HG03066 (cell line): Measurements from ENCODE around the gene GATA3.
"Not testable (repeated sequence)": the region's sequence is repeated elsewhere in the genome, so short reads cannot be mapped to it uniquely, and the experiment has no call there.

Source experiments
- ATAC-seq: cut with Tn5 transposase; IDR thresholded peaks from one replicate; pipeline ENCODE4 v1.9.1; 2021; ENCODE audit warnings: low read depth; ENCODE audit not compliant: unreplicated experiment

Gene GATA3

DNA sequence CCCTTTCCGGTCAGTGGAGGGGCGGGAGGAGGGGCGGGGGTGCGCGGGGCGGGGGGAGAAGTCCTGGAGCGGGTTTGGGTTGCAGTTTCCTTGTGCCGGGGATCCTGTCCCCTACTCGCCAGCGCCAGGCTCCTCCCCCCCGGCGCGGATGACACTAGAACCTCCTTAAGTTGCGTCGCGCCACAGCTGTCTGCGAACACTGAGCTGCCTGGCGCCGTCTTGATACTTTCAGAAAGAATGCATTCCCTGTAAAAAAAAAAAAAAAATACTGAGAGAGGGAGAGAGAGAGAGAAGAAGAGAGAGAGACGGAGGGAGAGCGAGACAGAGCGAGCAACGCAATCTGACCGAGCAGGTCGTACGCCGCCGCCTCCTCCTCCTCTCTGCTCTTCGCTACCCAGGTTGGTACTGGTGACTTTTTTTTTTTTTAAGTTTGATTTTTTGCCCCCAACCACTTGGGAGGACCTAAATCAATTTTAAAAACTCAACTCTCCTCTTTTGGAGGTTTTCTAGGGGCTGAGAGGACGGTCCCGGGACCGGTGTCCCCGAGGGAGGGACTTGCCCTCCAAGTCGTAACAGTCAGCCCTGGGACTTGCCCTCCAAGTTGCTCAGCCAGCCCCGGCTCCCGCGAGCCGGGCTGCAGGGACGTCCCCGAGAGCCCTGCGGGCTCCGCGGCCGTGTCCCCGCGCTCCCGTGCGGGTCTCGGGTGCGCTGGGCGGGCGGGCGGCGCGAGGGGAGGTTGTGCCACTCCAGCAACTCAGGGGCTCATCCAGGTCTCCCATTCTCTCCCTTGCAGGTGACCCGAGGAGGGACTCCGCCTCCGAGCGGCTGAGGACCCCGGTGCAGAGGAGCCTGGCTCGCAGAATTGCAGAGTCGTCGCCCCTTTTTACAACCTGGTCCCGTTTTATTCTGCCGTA, at the start of gene GATA3:
TSS of gene GATA3 (plus strand) at position 195 of the 914 bp plus-strand sequence. CDS start 968 bp downstream, outside the sequence.
- peak; percentile 37 for ATAC-seq

DNA sequence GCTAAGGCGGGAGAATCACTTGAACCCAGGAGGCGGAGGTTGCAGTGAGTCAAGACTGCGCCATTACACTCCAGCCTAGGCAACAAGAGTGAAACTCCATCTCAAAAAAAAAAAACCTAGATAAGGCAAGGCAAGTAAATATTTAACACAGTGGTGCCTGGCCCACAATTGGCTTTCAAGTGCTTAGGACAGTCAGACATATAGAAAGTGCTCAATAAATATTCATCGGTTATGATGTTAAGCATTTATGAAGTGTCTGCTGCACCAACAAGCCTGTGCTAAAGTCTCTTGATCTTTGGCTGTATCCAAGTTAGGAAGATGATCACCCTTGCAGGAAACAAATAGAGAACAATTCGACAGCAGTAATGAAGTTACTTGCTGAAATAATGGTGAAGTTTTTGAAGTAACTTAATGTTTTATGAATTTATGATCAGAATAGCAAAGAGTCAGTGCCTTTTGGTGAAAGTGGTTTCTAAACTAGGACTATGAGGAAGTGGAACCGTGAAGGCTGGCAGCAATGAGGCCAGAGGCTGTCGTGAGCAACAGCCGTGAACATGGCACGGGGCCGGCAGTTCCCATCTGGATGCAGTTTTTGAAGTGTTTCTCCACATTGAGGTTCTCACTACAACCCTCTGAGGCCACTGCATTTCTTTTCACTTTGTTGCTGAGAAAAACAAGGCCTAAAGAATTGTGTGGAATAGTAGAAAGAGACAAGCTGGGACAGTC, 48.1 kb upstream of the GATA3 start:
- no peak for ATAC-seq

DNA sequence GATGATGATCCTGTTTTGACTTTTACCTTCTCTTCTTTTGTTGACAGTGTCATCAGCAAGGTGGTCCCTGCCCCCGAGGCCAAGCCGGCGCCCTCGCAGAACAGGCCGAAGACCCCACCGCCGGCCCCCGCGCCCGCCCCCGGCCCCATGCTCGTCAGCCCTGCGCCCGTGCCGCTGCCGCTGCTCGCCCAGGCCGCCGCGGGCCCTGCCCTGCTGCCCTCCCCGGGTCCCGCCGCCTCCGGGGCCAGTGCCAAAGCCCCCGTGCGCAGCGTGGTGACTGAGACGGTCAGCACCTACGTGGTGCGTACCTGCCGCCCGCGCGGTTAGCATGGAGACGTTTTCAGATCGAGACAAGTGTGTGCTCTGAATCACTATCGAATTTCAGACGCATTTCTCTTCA, 45.5 kb upstream of the GATA3 start:
- ATAC-seq = no peak

DNA sequence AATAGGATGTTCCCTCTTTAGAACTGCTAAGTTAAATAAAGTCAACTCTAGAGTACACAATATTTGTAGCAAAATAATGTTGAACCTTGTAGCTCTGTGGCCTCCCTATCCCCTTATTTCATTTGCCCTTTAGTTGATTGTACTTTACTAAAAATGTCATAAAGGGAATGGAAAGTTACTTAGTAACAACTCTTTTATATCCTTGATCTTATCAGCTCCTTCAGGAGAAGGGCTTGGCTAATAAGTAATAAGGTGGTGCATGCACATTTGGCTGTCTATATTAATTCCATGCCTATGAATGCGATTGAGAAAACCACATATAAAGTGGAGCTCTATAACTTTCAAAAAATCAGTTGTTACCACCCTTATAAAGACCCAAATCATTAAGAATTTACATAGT, 41.5 kb upstream of the GATA3 start:
- no peak for ATAC-seq

DNA sequence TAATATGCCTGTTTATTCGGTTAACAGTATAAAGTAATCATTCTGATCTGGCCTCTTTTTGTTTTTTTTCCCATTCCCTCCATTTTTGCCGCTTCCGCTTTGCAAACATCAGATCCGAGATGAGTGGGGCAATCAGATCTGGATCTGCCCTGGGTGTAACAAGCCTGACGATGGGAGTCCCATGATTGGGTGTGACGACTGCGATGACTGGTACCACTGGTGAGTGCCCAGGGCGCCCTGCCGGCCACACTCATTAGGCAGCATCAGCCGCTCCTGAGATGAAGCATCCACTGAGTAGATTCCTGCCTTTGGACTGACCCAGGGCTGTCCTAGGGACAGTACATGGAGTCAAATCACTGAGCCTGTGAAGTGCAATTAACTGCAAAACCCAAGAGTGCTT, 40.9 kb upstream of the GATA3 start:
- no peak for ATAC-seq

DNA sequence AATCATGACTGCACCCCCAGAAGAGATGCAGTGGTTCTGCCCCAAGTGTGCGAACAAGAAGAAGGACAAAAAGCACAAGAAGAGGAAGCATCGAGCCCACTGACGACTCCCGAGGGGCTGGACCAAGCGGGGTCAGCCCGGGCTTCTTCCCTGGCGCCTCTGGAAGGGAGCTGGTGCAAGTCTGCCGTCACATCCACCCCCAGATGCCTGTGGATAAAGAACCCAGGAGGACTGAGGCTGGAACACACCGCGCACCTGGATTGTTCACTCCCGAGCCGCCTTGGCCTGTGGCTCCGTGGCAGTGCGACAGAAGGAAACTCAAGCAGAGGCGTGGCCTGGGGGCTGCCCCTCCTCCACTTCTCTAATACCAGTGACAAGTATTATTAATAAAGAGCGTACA, 39.8 kb upstream of the GATA3 start:
- no peak for ATAC-seq

DNA sequence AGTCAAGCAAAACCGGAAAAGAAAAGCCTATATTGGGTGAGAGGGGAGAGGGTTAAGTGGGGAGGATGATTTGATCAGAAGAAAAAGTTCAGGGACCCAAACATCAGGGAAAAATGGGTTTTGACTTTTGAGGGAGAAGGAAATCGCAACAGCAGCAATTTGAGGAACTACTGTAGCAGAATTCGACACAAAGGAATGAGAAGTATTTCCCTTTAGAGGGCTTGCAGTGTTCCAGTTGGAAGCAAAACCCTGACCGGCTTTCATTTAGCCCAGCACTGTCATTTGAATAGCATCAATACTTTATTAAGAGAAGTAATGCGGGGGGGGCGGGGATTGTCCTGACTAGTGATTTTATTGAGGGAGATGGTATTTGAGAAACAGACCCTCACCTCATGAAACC, 37.2 kb upstream of the GATA3 start:
- no peak for ATAC-seq

DNA sequence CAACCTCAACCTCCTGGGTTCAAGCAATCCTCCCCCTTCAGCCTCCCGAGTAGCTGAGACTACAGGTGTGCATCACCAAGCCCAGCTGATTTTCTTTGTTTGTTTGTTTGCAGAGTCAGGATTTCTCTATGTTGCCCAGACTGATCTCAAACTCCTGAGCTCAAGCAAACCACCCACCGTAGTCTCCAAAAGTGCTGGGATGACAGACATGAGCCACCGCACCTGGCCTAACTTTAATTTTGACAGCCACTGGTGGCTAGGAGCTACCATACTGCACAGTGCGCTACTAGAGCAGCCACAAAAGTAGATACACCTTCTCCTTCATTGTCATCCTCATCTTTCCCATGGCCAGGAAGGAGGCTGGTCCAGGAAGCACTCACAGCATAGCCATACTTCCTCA, 31.2 kb upstream of the GATA3 start:
- ATAC-seq = no peak

DNA sequence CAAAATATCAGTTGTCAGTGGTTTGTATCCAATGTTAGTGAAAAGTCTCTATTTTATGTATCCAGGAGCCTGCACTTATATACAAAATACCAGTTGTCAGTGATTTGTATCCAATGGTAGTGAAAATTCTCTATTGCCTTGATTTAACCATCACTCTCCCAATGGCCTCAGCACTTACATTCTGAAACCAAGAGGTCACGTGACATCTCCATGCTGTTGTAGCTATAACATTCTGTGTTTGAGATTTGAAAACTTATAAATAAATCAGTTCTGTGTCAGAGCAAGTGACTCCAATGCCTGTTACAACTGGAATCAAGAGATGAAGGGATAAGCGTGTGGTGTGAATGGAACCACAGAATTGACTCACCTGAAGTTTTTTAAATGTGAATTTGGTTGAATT, 30.6 kb upstream of the GATA3 start:
- no peak for ATAC-seq

DNA sequence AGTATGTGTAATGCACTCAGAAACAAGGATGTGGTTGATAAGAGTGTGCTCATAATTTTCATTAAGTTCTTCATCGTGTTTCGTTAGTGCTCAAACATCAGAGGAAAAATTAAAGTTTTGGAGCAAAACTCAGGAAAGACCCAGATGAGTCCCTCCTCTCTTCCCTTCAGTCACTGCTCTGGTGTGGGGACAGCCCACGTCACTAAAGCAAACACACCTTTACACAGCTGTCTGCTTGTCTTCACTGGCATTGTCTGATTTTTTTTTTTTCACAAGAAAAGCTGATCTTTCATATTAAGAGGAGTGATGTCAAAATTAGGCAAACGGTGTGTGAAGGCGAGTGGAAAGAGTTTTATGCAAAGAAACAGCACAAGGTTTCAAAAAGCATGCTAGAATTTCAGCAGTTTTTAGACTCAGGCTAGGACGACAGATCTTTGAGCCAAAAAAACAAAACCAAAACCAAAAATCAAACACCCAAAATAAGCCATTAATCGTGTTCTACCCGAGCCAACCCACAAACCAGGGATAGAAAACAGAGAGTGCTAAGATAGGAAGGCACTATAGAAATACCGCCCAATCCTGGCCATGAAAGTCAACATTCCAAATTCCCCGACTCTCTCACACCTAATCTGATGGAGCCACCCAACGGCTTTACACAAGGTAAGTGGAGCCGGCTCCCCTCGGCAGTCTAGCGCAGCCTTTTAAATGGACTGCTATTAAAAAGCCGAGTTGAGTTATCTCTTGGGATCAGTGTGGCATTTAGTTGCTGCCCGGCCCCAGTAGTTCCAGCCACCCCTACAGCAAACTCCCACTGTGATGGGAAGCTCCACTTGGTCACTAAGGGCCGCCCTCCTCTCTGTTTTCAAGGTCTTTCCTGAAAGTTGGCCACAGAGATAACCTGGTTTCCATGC, 27.9 kb upstream of the GATA3 start:
- no peak for ATAC-seq

DNA sequence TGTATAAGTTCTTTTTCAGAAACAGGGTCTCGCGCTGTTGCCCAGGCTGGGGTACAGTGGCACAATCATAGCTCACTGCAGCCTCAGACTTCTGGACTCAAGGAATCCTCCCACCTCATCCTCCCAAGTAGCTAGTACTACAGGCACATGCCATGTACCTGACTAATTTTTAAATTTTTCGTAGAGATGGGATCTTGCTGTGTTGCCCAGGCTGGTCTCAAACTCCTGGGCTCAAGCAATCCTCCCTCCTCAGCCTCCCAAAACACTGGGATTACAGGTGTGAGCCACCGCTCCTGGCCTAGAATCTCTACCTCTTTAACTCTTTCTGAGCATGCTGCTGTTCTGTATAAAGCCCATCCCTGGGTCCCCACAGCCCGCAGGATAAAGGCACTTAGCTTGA, 23.3 kb upstream of the GATA3 start:
- not testable (repeated sequence) for ATAC-seq

DNA sequence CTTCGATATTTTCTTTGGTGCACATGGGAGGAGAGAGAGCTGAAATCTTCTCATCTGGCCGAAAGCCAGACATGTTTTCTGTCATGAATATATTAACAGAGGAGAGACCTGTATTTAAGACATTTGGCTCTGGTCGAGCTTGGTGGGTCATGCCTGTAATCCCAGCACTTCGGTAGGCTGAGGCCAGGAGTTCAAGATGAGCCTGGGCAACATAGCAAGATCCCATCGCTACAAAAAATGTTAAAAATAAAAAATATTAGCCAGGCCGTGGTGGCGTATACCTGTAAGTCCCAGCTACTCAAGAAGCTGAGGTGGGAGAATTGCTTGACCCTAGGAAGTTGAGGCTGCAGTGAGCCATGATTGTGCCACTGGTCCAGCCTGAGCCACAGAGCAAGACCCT, 21.9 kb upstream of the GATA3 start:
- ATAC-seq = no peak

DNA sequence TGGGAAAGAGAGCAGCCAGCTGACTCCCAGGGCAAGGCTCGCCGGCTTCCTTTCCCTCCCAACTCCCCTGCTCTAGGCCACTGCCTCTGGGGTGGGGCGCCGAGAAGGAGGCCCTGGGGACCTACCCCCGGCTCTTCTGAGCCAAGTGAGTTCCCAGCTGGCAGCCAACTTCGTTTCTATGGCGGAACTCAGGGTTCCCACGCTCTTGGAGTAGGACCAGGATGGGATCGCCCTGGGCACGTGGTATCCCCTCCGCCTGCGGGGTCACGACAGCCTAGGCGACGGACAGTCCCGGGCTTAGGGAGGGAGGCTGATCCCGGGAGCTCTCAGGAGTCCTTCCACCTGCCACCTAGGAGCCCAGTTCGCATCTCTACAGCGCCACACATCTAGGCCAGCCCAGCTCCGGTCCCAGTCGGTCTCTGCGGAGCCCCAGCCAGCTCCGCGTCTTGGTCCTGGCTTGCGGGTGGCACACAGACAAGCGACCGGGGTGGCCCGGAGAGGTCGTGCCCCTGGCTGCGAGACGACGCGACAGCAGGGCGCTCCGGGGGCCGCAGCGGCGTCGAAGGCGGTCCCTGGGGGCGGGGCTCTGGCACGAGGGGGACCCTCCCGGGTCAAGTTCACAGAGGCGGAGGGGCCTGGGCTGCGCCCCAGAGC, 20.5 kb upstream of the GATA3 start:
- no peak for ATAC-seq

DNA sequence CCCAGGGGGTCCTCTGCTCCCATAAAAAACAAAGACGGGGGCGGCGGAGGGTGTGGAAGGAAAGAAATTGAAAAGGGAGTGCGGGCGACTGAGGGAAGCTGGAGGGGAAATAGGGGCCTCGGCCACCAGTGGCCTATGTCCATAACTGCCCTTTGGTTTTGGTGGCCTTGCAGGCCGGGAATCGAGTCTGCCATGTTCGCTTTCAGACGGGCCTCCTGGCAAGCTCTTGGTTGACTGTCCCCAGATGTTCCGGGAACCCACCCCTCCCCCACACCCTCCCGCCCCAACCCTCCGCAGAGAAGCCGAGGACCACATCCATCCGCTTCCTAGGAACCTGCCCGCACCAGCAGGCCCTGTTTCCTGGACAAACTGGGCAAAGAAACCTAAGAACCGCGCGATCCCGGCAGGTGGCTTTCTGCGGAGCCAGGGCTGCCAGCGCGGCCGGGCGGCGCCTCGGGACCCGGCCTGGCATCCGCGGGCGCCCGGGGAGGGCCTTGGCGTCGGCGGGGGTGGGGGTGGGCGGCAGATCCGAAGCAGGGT, 20.0 kb upstream of the GATA3 start:
- no peak for ATAC-seq

DNA sequence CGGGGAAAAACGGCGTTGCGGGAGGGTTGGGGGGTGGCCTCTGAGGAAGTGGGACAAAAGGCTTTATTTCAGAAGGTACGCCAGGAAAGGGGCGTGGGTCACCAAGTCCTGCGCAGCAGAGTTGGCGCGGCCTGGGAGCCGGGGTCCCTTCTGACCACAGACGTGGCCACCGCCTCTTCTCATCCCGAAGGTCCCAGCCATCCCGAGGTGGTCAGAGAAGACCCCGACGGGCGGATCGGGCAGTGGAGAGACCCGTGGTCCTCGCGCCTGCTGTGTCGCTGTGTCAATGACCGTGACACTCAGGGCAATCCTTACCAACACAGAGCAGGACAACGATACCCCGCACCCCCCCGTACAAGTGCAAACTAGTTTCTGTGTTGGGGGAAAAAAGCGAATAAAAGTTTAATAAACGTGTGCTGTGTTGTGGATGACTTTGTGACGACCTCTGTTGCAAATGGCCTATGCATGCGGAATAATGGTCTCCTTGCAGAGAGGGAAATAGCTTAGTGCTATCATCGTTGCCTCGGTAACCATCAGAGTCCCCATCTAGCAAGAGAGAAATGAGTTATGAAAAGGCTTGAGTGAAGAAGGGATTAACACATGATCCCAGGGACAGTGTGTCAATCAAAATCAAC, 19.4 kb upstream of the GATA3 start:
- no peak for ATAC-seq

DNA sequence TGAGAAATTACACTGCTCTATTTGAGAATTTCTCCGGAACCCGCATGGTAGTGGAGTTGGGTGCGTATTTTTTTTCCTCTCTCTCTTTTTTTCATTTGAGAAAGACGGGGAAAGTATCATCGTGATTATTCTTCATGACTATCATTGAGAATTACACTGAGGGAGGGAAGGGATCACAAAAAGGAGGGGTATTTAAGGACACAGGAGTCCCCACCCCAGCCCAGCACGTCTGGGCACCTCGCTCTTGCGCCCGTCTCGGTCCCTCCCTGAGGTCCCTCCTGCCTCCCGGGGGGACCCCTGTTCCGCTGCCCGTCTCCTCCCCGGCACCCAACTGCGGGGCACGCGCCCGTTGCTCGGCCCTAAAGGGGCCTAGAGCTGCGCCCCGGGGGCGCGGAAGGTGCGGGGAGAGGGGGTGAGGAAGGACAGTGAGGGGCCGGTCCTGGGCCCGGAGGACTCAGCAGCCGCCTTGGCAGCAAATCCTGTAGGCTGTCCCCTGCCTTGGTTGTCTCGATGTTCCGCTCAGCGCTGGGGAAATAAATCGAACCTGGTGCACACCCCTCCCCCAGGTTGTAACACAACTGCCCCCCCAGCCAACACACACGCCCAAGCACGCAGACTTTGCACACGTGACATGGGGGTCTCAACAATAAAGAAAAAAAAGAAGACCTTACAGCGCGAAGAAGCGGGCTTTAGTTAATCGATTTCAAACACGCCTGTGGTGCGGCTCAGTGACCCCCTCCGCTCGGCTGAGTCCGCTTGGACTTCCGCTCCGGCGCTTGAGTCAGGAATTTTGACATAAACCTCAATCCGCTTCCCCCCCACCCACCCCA, 18.6 kb upstream of the GATA3 start:
- ATAC-seq = no peak

DNA sequence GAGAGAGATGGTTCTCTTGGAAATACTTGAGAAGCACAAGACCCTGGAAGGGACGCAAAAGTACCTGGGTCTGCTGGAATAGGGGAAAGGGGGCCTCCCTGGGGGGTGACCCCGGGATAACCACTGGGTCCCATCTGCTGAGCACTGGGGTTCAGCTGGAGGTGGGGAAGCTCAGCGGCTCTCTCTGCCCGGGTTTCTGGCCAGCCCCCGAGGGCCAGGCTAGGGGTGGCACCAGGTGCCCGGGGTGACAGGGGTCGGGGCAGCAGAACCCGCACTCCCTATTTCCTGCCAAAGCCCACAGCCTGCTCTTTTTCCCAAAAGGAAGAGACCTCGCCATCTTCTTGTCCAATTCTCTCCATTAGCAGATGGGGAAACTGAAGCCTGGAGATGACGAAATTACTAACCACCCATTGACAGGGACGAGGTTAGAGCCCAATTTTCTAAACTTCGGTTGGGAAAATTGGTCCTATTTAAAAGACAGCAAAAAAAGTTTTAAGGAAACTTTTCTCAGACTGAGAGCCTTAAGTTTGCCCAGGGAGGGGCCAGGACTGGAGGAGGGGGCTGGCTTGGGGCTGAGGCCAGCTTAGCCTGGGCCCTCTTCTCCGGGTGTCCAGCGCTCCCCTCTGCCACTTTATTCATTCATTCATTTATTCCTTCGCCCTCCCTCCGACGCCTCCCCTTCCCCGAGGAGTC, 17.8 kb upstream of the GATA3 start:
- no peak for ATAC-seq

DNA sequence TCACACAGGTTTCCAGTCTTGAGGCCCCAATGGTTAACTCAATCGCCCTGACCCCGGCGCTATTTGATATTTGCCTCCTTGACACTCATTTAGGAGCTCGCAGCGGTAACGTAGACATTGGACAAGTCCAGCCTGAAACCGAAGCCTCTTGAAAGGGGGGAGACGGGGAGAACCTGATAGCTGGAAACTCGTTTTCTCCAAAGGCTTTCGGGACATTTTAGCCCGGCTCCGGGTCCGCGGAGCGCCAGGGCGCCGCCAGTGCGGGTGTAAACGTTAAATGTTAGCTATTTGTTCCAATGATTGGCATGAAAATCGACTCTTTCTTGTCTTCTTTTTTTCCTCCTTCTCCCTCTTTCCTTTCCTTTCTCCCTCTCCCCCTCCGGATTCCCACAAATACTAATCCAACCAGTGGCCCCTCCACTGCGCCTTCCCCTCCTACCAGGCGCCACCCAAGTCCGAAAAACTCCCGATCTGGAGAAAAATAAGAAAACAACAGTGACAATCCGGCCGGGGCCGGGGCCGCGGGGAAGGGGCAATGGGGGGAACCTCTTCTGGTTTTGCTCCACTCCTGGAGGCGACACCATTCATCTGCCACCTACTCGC, 17.2 kb upstream of the GATA3 start:
- ATAC-seq = no peak
